Daoy (cell line): ENCODE data around the gene SMYD3. TPM values are rescaled to one million over a fixed set of nuclear protein-coding genes. Genes with fewer than 3 reads are reported as not detected.

Source experiments
- DNase-seq: peaks from one replicate; pipeline ENCODE4 v3.0.0-alpha.2; 2015; ENCODE audit warnings: low read depth
- total RNA-seq: library from RNA; depleted of rRNA; stranded (reverse); fragments of >200 nt; shearing (Covaris generic); gene quantifications from 2 replicates; pipeline ENCODE4 v1.2.3, GENCODE V29; 2014

The SMYD3 gene
- total RNA-seq, 1 experiment from 2014 or later, result 21.4 TPM

DNA sequence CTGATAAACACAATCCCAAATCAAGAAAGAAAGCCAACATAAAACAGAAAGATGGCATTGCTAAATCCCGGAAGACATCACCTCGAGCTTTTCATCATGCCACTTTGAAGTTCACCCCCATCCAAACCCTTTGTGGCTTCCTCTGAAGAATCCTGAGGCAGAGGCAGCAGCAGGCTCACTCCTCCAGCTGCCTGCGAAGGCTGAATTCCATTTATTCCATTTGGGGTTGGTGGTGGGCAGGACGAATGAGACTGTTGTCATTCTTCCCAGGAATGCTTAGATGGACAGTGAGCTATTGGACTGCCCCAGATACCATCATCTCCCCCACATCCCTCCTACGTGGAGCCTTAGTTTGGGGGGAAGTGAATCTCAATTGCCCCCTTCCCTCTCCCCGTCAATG is 437.5 kb downstream of the SMYD3 start:
- DNase-seq, result no peak

DNA sequence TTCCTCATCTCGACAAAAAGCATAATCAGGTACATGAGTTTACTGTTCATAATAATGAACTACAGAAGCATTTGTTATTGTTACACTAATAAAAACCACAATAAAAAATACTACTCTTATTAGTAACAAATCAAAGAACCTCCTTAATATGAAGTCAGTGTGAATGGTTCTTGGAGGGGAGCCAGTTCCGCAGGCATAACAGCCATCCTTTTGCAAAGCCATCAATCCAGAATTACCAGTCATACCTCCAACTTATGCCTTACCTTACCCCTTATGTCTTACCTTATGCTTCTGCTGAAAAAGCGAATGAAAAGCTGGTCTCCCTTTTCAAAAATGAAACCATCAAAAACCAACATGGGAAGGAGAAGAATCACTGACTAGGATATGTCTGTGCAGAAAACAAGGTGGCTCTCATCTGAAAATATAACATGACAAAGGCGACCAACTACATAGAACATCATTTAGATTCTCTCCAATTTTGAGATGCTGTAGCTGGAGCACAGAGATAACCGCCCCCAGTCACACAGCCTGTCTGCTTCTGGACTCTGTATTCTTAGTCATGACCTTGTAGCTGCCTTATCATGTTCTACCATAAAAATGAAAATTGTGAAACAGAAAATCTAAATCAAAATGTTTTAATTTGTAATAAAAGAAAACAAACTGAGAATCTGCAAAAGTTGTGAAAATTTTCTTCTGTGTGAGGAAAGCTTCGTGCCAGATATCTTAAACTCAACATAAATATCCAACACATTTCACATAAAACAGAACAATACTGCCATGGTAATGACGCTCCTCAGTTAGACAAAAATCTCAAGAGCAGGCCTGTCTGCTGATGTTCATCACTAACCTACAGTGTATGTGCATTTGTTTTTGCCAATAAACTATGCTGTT is 438.2 kb downstream of the SMYD3 start:
- DNase-seq, result no peak

- DNase-seq, result no peak
Observed at GRCh38 chr1:246068217-246068512, 438.9 kb downstream of the SMYD3 start.

DNA sequence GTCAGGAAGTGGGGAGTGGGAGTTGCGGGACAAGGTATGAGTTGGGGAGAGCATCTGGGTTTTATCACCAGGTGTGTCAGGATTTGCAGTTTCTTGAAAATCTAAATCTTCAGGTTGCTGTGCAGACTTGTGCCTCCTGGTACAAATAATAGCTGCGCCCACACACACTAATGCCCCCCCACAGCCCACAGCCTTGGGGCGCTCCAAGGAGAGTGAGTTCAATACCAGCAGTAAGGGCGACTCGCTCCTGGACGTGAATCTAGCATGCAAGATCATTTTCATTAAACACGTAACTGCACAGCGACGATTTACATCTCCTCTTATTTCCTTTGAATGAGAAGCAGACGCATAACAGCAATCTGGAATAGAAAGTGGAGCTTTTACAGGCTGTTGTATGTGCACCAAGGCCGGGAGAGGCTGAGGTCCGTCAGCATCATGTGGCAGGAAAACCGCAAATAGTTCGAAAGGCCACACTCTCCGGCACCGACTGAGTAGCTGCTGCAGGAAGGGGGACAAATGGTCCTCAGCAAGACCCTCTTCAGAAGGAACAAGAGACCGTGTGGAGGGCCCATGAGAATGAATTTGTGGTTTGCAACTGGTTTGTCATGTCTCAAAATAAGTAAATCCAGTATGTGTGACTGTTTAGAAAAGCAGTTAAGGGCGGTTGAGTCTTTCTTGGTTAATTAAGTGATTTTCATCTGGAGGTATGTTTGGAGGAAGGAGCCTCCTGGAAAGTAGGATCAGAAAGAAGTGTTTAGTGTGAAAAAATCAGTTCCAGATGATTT is 439.5 kb downstream of the SMYD3 start:
- DNase-seq, result no peak

- DNase-seq, result no peak
Observed at GRCh38 chr1:246066573-246066972, 440.5 kb downstream of the SMYD3 start.

DNA sequence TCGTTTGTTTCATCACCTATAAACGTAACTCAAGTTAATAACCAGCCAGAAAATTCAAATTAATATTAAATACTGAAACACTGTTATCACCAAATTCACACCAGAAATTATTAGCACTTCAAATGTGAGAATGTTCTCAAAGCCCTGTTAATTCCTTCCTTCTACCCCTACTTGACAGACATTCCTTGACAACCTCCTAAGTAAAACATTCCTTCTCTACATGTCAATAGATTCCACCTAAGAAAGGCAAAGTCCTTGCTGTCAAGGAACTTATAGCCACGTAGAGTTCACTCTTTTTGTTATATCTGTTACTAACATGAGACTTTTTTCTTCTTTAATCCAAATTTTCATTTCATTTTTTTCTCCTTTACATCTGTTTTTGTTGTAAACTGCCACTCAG is 441.5 kb downstream of the SMYD3 start:
- DNase-seq, result no peak

- no peak for DNase-seq
Observed at GRCh38 chr1:246064891-246065290, 442.2 kb downstream of the SMYD3 start.

DNA sequence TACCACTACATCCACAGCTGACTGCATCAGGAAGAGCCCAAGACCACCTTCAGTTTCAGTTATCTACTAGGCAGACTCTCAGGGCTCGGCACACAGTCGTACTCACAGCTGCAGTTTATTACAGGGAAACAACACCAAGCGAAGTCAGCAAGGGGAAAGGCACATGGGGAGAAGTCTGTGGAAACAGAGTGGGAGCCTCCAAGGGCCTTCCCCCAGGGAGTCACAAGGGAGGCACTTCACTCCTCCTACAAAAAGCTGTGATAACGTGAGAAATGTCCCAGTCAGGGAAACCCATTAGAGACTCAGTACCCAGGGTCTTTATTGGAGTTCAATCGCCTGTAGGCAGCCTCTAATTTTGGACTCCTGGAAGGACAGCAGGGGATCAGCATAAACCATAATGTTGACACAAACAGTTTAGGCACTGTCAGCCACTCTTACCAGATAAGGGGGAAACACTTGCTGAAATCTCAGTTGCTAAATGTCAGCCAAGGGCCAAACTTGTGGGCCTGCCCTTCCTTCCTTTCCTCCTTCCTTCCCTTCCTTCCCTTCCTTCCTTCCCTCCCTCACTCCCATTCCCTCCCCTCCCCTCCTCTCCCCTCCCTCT is 444.0 kb downstream of the SMYD3 start:
- DNase-seq, result no peak

DNA sequence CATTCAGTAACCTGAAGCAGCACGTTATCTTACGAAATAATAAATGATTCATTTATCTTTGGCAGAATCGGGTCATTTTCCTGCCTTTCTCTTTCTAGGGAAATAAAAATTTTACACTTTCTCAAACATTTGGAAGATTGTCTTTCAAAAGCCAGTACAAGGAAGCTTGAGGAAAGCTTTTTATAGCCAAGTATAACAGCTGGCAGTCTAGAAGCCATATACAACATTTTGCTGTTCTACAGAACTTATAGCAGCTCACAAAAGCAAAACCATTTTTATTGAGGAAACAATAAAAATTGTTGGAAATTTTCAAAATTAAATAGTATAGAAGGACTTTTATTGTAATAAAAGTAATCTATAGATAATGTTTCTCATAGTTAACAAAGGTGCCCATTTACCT is 448.6 kb downstream of the SMYD3 start:
- no peak for DNase-seq

GRCh38 chr1:246052603-246053002 is 454.5 kb downstream of the SMYD3 start:
- no peak for DNase-seq

DNA sequence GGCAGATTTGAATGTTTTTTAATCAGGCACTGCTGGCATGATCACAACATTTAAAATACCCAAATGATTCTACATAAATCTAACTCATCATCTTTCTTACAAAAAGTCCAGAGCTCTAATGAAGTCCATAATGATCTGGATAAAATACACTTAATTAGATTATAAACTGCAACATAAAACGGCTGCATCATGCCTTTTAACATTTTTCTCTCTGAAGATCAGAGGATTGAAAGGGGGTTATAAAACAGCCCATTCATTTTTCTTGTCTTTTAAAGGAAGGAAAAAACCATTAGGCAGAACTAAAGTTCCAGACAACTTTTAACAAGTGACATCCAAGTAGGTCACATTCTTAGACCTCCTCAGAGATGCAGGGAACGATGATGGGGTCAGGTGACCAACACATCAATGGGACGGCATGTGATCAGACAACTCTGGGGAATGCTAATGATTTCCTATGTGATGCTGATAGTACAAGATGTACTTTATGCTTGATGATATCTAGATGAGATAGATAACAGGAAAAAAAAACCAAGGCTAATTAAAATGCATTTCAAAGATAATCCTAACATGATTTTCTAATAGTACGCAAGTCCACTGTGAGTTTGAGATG is 455.1 kb downstream of the SMYD3 start:
- no peak for DNase-seq

- no peak for DNase-seq
Observed at GRCh38 chr1:246048693-246049092, 458.4 kb downstream of the SMYD3 start.

DNA sequence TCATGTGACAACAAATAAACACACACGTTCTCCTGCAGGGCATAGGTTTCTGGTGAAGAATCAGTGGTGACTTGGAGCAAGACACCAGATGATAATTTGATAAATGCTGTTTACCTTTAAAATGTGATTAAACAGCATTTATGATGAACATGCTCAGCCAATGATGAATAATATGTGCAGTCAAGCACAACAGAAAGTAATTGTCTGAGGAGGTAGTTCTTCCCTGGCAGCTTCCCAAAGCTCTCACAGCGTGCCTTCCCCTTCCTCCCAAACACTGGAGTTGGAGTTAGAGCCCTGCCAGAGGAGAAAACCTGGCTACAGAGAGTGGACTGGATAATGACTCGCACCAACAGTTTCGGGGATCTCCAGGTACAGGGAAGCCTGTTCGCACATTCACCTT is 463.5 kb downstream of the SMYD3 start:
- peak; percentile 22 for DNase-seq

DNA sequence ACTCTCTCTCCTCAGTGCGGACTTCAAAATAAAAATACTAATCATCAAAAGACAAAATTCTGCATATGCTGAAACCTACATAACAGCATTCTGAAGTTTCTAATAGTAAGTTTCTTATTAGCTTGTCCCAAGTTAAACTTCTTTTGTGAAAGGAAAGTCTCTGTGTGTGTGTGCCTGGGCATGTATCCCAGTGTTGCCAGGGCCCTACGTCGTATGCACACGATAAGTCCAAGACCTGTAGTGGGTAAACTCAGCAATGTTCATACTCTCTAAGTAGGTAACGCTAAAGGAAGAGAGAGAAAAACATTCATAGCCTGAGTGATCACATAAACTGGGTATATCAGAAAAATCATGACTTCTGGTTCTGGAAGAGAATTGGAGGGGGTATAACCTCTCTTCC is 465.7 kb downstream of the SMYD3 start:
- DNase-seq, result no peak

DNA sequence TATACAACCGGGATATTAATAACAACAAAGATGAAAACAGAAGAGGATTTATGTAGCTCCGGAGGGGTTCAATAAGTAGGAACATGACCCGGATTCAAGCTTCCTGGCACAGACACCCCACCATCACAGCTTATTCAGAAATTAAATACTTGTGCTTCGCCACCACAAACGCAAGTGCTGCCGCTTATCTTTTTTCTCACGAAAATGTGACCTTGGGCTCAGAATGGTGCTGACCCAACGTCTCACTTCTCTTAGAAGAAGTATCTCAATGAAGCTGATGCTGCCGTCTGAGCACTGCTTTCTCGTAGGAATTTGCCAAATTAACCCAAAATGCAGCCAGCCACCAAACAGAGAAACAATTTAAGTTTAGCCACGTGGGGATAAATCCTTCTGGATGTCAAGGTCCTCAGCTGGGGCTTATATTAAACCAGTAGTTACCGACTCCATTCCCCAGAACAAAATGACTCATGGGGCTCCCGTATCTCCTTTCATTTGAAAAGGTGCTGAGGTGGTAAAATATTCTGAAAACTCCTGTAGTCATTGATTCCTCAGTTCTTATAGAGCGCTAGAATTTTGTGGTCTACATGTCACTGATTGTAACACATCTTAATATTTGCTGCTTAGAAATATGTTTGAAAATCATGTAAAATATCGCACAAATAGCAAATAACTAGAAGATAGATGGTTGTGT is 466.7 kb downstream of the SMYD3 start:
- DNase-seq, result no peak

DNA sequence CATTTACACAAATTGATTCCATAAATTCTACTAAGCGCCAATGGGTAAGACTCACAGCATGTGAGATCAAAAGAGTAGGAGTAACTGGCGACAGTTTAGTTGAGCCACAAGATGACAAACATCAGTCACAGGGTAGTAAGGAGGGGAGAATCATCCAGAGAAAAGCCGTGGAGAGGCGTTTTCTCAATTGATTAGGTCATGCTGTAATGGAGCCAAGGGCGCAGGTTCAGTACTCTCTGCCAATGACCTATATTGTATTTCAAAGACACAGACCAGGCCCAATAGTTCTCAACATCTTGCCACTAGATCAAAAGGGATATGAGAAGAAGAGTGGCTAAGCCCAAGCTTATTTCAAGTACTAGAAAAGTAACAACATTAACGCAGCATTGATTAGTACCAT is 467.5 kb downstream of the SMYD3 start:
- DNase-seq, result no peak

GRCh38 chr1:246037832-246038231 is 469.2 kb downstream of the SMYD3 start:
- no peak for DNase-seq

GRCh38 chr1:246036175-246036574 is 470.9 kb downstream of the SMYD3 start:
- DNase-seq, result no peak

DNA sequence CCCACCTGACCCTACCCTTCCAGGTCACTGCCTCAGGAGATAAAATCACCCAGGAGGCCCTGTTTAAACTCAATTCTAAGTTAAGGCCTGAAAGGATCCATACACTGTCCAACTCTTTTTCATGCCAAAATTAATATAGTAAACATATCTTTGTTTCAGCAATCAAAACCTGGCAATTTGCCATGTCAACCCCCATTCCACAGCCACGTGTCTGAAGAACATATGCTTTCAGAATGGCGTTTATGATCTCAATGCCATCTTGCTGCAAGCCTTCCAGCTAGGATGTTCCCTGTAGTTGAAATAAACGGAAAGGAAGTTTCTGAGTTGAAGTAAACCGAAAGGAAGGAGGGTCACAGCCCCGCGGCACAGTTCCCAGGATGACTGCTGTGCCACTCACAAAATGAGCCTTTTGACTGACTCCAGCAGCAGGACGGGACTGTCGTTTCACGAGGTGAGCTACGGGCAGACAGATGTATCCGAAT is 472.0 kb downstream of the SMYD3 start:
- DNase-seq, result no peak

GRCh38 chr1:246034630-246035029 is 472.4 kb downstream of the SMYD3 start:
- DNase-seq, result no peak

- no peak for DNase-seq
Observed at GRCh38 chr1:246032984-246033383, 474.1 kb downstream of the SMYD3 start.
